Measurements from ENCODE around the gene RBM6.
"Not testable (repeated sequence)": the region's sequence is repeated elsewhere in the genome, so short reads cannot be mapped to it uniquely, and the experiment has no call there.

Gene RBM6

DNA sequence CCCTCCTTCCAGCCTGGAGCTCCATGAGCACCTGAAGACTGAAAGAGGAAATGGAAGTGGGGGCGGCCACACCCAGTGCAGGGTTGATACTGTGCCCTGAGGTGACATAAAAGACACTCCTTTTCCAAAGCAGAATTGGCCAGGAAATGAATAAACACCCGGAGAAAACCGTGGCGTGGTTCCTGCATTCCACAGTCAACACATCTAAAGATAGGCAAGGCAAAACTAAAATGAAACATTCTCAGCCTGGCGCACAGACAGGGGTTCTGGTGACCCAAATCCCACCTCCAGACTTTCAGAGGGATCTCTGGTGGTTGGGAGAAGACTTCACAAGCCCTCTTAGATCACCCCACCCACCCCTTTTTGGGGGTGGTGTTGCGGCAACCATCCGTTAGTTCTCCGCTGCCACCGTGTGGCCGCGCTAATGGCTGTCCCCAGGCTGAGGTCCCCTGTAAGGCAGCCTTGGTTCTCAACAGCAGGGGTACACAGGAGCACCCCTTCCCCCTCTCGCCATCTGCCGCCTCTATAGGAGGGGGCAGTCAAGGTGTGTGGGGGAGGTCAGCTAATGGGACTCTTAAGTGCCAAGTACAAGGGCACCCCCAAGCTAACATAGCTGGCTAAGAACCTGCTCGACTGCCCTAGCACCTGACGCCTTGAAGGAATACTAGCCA is 33.7 kb upstream of the RBM6 start:
- TF ChIP-seq POLR2A (IDR thresholded peaks at IDR 0.05; ENCODE audit: low read length) (no peak), GATA1 (IDR thresholded peaks at IDR 0.05; ENCODE audit: low read depth, low read length) (no peak)
- peak; percentile 75 to 77 for DNase-seq

DNA sequence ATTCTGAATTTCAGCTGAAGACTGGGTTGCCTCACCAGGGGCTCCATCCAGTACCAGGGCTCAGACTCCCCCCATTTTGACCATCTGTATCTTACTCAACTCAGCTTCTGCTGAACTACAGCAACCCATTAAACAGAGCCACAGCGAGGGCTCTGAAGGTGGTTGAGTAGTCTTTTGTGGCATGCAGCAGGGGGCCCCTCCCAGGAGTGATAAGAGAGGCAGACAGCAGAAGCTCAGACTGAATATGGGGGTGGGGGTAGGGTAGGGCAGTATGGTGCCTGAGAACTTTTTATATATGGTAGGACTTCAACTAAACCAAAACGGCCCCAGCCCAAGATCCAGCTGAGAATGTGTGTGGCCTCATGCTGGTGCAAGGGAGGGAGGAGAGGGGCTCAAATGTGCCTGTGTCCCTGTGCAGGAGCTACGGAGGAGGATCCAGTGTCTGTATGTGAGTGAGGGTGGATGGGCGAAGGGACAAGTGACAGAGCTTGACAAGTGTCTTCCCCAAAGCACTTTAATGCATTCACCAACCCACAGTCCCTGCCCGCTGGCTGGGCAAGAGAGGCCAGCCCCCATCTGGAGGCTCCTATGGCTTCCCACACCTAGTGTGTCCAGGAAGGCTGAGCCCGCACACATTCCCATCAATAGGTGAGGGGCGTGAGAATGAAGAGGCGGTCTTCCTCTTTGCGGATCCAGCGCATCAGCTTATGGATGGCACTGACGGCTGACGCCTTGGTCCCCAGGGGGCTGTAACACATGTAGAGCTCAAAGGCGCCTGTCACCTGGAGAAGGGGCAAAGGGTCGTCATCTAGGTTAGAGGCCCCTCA is 31.4 kb upstream of the RBM6 start:
- peak; percentile 57 to 73 for DNase-seq
- TF ChIP-seq POLR2A (IDR thresholded peaks at IDR 0.05; ENCODE audit: low read length) (peak; percentile 16), GATA1 (IDR thresholded peaks at IDR 0.05; ENCODE audit: low read depth, low read length) (no peak)

DNA sequence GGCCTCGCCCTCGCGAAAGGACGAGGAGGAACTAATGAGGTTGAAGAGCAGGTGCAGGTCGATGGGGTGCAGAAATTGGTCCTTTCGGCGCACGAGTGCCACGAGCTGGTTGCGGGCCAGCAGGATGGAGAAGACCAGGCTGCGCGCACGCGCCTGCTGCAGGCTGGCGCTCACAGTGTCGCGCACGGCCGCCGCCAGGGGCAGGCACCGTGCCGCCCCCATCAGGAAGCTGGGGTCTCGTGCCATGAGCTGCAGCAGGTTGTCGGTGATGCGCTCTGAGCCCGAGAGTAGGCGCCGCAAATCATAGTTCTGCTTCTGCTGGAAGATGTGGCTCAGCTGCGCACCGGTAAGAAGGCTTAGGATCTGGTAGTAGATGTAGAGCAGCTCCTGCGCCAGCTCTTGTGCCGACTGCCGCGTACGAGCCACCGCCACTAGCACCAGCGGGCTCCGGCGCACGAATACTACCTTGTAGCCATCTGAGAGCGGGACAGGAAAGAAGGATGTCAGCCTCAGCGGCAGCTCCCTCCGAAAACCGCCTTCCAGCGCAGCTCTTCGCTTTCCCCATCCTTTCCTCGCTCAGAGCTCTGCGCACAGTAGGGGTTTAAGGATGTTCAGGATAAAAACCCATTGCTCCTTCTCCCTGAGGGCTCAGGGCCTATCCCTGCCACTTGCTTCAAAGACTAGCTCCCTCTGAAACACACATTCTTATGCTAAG is 29.4 kb upstream of the RBM6 start:
- DNase-seq: no peak
- TF ChIP-seq GATA1 (IDR thresholded peaks at IDR 0.05; ENCODE audit: low read depth, low read length): no peak

DNA sequence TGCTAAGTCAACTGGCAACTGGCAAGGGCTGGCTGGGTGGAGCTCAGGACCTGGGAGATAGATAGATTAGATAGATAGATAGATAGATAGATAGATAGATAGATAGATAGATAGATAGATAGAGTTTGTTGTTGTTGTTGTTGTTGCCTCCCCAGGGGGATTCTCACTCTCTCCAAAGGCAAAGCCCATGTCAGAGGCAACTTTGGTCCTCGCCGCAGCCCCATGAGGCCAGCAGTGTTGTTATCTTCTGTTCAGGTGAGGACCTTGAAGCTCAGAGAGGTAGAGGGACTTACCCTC is 28.9 kb upstream of the RBM6 start:
- DNase-seq: no peak
- TF ChIP-seq GATA1 (IDR thresholded peaks at IDR 0.05; ENCODE audit: low read depth, low read length) (no peak), POLR2A (IDR thresholded peaks at IDR 0.05; ENCODE audit: low read length) (no peak)

DNA sequence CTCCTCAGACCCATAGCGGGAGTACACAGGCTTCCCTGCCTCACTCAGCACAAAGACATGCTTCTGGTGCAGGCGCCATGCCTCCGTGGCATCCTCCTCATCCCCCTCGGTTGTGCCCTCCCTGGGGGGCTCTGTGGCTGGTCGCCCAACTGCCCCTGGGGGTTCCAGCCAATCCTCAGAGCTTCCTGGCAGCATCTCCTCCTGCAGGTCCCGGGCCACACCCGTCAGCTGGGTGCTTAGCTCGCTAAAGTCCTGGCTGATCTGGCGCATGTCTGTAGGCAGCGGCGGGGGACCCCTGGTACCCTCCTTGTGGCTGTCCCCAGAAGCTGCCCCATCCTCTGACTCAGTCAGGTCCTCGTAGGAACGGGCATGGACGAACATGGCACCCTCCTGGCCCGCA is 28.3 kb upstream of the RBM6 start:
- TF ChIP-seq POLR2A (IDR thresholded peaks at IDR 0.05; ENCODE audit: low read length) (no peak), GATA1 (IDR thresholded peaks at IDR 0.05; ENCODE audit: low read depth, low read length) (no peak)
- no peak for DNase-seq

DNA sequence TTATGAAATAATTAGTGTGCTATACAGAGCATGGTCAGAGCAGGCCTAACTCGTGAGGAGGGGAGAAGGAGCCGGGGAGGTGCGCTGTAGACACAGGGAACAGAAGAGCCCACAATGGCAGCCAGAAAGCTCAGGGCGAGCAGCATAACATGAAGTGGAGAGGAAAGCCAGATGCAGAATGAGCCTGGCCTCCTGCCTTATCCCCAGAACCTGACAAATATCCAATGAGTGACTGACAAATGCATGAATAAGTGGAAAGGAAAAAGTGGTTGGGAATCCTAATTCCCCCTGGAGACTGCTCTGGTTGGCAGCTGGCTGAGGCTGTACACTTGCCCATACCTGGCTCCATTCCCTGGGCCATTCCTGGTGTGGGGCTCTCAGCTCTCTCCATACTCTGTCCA is 27.1 kb upstream of the RBM6 start:
- TF ChIP-seq POLR2A (IDR thresholded peaks at IDR 0.05; ENCODE audit: low read length): no peak
- TF ChIP-seq GATA1 (IDR thresholded peaks at IDR 0.05; ENCODE audit: low read depth, low read length): no peak
- DNase-seq: no peak

DNA sequence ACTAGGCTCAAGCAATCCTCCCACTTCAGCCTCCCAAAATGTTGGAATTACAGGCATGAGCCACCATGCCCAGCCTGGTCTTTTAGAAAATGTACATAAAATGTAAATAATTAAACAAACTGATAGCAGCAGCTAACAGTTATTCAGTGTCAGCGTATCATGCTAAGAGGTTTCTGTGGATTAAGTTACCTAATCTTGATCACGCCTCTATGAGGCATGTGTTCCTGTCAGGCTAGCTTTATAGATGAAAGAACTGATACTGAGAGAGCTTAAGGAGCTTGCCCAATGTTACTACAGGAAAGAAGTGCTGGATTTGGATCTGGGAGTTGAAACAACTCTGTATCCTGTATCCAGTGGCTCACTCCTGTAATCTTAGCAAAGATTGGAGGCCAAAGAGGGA is 25.0 kb upstream of the RBM6 start:
- DNase-seq: no peak

DNA sequence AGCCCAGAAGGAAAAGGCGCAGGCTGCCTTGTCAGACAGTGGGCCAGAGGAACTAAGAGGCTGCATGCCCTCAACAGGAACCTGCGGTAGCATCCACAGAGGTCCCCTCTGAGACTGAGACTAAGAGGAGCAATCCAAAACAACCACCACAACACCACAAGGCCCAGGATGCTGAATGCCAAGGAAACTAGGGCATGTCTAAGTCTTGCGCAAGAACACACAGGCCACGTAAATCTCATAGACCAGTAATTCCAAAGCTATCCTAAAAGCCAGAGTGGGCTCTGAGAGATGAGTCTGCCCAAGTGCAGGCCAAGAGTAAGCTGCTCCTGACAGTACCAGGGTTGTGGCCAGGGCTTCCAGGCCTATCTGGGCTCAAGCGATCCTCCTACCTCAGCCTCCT is 23.3 kb upstream of the RBM6 start:
- DNase-seq: no peak
- no peak for TF ChIP-seq POLR2A (IDR thresholded peaks at IDR 0.05; ENCODE audit: low read length)
- TF ChIP-seq GATA1 (IDR thresholded peaks at IDR 0.05; ENCODE audit: low read depth, low read length): no peak

More for the DNA sequence above, 25.0 kb upstream of the RBM6 start:
- TF ChIP-seq POLR2A (IDR thresholded peaks at IDR 0.05; ENCODE audit: low read length) (no peak), GATA1 (IDR thresholded peaks at IDR 0.05; ENCODE audit: low read depth, low read length) (no peak)

DNA sequence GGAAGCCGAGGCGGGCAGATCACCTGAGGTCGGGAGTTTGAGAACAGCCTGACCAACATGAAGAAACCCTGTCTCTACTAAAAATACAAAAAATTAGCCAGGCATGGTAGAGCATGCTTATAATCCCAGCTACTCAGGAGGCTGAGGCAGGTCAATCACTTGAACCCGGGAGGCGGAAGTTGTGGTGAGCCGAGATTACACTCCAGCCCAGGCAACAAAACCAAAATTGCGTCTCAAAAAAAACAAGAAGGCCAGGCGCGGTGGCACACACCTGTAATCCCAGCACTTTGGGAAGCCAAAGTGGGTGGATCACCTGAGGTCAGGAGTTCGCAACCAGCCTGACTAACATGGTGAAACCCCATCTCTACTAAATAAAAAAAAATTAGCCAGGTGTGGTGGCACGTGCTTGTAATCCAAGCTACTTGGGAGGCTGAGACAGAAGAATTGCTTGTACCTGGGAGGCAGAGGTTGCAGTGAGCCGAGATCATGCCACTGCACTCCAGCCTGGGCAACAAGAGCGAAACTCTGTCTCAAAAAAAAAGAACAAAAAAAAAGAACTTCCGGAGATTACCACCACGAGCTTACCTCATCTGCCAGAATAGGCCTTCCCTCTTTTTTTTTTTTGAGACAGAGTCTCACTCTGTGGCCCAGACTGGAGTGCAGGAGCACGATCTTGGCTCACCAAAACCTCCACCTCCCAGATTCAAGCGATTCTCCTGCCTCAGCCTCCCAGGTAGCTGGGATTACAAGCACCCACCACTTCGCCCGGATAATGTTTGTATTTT is 22.0 kb upstream of the RBM6 start:
- DNase-seq: not testable (repeated sequence)

DNA sequence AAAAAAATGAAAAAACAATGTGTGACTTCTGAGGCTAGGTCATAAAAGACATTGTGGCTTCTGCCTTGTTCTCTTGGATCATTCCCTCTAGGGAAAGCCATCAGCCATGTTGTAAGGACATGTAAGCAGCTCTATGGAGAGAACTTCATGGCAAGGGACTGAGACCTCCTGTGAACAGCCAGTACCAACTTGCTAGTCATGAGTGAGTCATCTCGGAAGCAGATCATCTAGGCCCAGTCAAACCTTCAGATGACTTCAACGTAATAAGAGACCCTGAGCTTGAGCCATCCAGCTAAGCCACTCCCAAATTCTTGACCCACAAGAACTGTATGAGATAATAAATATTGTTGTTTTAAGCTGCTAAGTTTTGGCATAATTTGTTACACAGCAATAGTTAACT is 15.3 kb upstream of the RBM6 start:
- TF ChIP-seq POLR2A (IDR thresholded peaks at IDR 0.05; ENCODE audit: low read length) (no peak), GATA1 (IDR thresholded peaks at IDR 0.05; ENCODE audit: low read depth, low read length) (no peak)
- DNase-seq: peak in 1 of 2 experiments; percentile 47

DNA sequence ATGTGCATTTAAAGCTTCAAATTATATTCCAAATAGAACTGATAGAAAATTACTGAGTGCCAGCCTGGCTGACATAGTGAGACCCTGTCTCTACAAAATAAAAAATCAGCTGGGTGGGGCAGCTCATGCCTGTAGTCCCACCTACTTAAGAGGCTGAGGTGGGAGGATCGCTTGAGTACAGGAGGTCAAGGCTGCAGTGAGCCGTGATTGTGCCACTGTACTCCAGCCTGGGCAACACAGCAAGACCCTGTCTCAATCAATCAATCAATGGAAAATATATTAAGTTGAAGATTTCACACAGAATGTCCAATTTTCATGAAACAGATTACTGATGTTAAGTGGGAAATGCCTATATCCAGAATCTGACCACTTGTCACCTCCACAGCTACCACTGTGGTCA is 14.5 kb upstream of the RBM6 start:
- DNase-seq: no peak
- no peak for TF ChIP-seq GATA1 (IDR thresholded peaks at IDR 0.05; ENCODE audit: low read depth, low read length)

DNA sequence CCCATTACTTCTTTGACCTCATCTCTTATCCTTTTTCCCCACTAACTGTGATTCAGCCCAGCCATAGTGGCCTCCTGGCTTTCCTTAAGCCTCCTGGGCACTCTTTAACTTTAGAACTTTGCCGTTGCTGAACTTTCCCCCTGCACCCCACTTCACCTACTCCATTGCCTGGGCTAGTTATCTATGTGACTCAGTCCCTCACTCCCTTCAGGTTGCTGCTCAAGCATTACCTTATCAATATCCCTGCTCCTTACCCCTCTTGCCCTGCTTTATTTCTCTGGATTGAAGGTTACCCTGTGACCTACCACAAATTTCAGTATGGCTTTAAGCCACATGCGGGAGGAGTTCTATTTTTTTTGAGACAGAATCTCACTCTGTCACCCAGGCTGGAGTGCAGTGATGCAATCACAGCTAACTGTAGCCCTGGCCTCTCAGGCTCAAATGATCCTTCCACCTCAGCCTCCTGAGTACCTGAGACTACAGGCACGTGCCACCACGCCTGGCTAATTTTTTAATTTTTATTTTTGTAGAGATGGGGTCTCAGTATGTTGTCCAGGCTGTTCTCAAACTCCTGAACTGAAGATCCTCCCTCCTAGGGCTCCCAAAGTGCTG is 13.7 kb upstream of the RBM6 start:
- DNase-seq: no peak
- TF ChIP-seq POLR2A (IDR thresholded peaks at IDR 0.05; ENCODE audit: low read length) (no peak), GATA1 (IDR thresholded peaks at IDR 0.05; ENCODE audit: low read depth, low read length) (no peak)

DNA sequence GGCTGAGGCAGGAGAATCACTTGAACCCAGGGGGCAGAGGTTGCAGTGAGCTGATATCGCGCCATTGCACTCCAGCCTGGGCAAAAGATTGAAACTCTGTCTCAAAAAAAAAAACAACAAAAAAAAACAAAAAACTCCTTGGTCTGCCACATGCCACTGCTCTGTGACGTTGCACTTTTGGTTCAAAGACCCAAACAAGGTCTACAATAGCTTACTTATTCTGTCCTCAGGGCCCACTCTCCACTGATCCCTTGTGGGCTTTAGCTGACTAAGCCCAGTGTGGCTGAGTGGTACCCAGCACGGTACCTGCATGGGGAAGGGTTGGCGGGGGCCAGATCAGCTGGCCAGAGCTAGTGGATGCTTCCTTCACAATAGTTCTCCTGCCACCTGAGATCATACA is 12.2 kb upstream of the RBM6 start:
- TF ChIP-seq POLR2A (IDR thresholded peaks at IDR 0.05; ENCODE audit: low read length) (no peak), GATA1 (IDR thresholded peaks at IDR 0.05; ENCODE audit: low read depth, low read length) (no peak)
- no peak for DNase-seq
